ENCODE results near the gene SEMA4C.

DNA sequence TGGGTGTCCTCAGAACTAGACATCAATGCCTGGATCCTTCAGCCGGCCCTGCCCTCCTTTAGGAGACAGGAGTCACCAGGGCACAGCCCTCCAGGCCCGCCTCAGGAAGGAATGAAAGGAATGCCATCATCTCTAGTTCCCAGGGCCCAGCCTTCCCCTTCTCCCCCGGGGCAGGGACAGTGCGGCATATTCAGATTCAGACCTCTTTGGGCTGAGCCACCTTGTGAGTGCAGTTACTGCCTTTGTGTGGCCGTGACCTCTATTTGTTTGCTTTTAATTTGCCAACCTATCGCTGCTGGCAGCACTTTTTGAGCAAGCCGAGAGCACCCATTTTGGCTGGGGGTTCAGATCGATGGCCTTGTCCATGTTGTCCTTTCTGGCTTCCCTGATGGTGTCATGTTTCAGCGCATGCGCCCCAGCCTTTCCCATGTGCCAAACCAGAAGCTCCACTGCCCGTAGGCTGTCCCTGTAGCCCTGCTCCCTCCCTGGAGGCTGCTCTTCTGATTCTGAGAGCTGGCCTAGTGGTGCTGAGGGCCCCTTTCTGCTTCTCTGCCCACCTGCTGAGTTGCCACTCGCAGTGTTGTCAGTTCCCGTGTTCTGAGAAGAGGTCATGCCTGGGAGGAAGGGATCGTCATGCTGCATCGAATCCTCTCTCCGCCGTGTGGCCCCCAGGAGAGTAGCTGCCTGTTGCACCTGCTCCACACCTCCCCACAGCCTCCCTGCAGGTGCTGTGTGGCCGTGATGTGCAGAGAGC lies 36.9 kb downstream of the SEMA4C start:
- TF ChIP-seq, protein P1, sequence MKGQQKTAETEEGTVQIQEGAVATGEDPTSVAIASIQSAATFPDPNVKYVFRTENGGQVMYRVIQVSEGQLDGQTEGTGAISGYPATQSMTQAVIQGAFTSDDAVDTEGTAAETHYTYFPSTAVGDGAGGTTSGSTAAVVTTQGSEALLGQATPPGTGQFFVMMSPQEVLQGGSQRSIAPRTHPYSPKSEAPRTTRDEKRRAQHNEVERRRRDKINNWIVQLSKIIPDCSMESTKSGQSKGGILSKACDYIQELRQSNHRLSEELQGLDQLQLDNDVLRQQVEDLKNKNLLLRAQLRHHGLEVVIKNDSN (IDR thresholded peaks at IDR 0.05; ENCODE audit: borderline replicate concordance, low read depth), result no peak
- TF ChIP-seq, protein P2, sequence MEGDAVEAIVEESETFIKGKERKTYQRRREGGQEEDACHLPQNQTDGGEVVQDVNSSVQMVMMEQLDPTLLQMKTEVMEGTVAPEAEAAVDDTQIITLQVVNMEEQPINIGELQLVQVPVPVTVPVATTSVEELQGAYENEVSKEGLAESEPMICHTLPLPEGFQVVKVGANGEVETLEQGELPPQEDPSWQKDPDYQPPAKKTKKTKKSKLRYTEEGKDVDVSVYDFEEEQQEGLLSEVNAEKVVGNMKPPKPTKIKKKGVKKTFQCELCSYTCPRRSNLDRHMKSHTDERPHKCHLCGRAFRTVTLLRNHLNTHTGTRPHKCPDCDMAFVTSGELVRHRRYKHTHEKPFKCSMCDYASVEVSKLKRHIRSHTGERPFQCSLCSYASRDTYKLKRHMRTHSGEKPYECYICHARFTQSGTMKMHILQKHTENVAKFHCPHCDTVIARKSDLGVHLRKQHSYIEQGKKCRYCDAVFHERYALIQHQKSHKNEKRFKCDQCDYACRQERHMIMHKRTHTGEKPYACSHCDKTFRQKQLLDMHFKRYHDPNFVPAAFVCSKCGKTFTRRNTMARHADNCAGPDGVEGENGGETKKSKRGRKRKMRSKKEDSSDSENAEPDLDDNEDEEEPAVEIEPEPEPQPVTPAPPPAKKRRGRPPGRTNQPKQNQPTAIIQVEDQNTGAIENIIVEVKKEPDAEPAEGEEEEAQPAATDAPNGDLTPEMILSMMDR (IDR thresholded peaks at IDR 0.05), result no peak
- TF ChIP-seq SIN3A (IDR thresholded peaks at IDR 0.05; ENCODE audit: borderline replicate concordance, low read depth, low read length), result no peak
- TF ChIP-seq, protein P3, sequence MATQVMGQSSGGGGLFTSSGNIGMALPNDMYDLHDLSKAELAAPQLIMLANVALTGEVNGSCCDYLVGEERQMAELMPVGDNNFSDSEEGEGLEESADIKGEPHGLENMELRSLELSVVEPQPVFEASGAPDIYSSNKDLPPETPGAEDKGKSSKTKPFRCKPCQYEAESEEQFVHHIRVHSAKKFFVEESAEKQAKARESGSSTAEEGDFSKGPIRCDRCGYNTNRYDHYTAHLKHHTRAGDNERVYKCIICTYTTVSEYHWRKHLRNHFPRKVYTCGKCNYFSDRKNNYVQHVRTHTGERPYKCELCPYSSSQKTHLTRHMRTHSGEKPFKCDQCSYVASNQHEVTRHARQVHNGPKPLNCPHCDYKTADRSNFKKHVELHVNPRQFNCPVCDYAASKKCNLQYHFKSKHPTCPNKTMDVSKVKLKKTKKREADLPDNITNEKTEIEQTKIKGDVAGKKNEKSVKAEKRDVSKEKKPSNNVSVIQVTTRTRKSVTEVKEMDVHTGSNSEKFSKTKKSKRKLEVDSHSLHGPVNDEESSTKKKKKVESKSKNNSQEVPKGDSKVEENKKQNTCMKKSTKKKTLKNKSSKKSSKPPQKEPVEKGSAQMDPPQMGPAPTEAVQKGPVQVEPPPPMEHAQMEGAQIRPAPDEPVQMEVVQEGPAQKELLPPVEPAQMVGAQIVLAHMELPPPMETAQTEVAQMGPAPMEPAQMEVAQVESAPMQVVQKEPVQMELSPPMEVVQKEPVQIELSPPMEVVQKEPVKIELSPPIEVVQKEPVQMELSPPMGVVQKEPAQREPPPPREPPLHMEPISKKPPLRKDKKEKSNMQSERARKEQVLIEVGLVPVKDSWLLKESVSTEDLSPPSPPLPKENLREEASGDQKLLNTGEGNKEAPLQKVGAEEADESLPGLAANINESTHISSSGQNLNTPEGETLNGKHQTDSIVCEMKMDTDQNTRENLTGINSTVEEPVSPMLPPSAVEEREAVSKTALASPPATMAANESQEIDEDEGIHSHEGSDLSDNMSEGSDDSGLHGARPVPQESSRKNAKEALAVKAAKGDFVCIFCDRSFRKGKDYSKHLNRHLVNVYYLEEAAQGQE (IDR thresholded peaks at IDR 0.05; ENCODE audit: low read depth, low read length), result no peak
- no peak for TF ChIP-seq POLR2AphosphoS5 (IDR thresholded peaks at IDR 0.05; ENCODE audit: low read depth, low read length)
- no peak for TF ChIP-seq RAD21 (IDR thresholded peaks at IDR 0.05; ENCODE audit: low read length)
- TF ChIP-seq NFIC (IDR thresholded peaks at IDR 0.05; ENCODE audit: borderline replicate concordance), result no peak
- TF ChIP-seq TAF1 (IDR thresholded peaks at IDR 0.05; ENCODE audit: borderline replicate concordance, low read depth, low read length), result no peak
- no peak for TF ChIP-seq EP300 (IDR thresholded peaks at IDR 0.05; ENCODE audit: borderline replicate concordance in 1 of 2, low read depth in 1 of 2, low read length in 1 of 2)
- TF ChIP-seq RCOR1 (IDR thresholded peaks at IDR 0.05; ENCODE audit: low read length), result no peak
- no peak for TF ChIP-seq MXI1 (IDR thresholded peaks at IDR 0.05; ENCODE audit: low read depth, low read length)
- TF ChIP-seq CHD2 (IDR thresholded peaks at IDR 0.05; ENCODE audit: low read length, partially characterized antibody), result no peak

Data from SK-N-SH (cell line).